GM10847 (cell line): Measurements from ENCODE around the gene NRL.

Experiments
- POLR2A ChIP-seq: IDR thresholded peaks from 2 replicates; pipeline ENCODE4 v1.6.1; 2011; ENCODE audit not compliant: insufficient read length; ENCODE audit errors: extremely low read depth

NRL gene

GRCh38 chr14:24072881-24073877, 41.6 kb downstream of the NRL start:
- TF ChIP-seq POLR2A, result no peak

GRCh38 chr14:24072436-24072835, 42.3 kb downstream of the NRL start:
- TF ChIP-seq POLR2A, result no peak

- no peak for TF ChIP-seq POLR2A
Observed at GRCh38 chr14:24071836-24072430, 42.8 kb downstream of the NRL start.

GRCh38 chr14:24071144-24071697, 43.5 kb downstream of the NRL start, which contains the start of gene CPNE6:
Gene CPNE6, plus strand, starts transcription at chr14:24071562. Its CDS starts 1,375 bp downstream, at chr14:24072937.
- no peak for TF ChIP-seq POLR2A

GRCh38 chr14:24070285-24071143, 44.2 kb downstream of the NRL start:
- TF ChIP-seq POLR2A, result no peak

- no peak for TF ChIP-seq POLR2A
Observed at GRCh38 chr14:24069411-24069735, 45.4 kb downstream of the NRL start.

- TF ChIP-seq POLR2A, result no peak
Observed at GRCh38 chr14:24068711-24069410, 45.9 kb downstream of the NRL start.

- no peak for TF ChIP-seq POLR2A
Observed at GRCh38 chr14:24067133-24068082, 47.3 kb downstream of the NRL start.

- TF ChIP-seq POLR2A, result no peak
Observed at GRCh38 chr14:24066496-24067132, 48.1 kb downstream of the NRL start.

GRCh38 chr14:24065408-24065807, 49.3 kb downstream of the NRL start:
- no peak for TF ChIP-seq POLR2A

- no peak for TF ChIP-seq POLR2A
Observed at GRCh38 chr14:24064856-24065255, 49.9 kb downstream of the NRL start.

GRCh38 chr14:24064091-24064795, 50.5 kb downstream of the NRL start:
- no peak for TF ChIP-seq POLR2A
